Measurements from ENCODE around the gene DGKE.

DNA sequence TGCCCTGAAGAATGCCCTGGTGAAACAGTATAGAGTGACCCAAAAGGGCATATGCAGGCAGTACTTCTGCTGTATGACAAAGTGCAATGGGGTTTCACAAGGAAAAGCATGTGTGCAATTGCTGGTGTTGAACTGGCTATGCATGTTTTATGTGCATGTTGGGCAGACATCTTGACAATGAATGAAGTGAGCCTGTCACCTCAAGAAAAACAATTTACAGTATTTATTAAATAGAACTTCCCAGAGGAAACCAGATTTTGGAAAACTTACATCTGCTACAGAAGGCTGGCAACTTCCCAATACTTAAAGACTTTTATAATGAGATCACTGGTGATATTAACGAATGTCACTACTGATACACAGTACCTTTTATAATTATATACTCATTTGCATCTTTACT, 30.9 kb upstream of the DGKE start:
- TF ChIP-seq, protein P1, sequence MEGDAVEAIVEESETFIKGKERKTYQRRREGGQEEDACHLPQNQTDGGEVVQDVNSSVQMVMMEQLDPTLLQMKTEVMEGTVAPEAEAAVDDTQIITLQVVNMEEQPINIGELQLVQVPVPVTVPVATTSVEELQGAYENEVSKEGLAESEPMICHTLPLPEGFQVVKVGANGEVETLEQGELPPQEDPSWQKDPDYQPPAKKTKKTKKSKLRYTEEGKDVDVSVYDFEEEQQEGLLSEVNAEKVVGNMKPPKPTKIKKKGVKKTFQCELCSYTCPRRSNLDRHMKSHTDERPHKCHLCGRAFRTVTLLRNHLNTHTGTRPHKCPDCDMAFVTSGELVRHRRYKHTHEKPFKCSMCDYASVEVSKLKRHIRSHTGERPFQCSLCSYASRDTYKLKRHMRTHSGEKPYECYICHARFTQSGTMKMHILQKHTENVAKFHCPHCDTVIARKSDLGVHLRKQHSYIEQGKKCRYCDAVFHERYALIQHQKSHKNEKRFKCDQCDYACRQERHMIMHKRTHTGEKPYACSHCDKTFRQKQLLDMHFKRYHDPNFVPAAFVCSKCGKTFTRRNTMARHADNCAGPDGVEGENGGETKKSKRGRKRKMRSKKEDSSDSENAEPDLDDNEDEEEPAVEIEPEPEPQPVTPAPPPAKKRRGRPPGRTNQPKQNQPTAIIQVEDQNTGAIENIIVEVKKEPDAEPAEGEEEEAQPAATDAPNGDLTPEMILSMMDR (conservative IDR thresholded peaks at IDR 0.05; ENCODE audit: low read length) = no peak
- TF ChIP-seq EZH2phosphoT487 (IDR thresholded peaks at IDR 0.05; ENCODE audit: borderline replicate concordance) = no peak

All from Loucy (cell line).